Putamen (tissue), 1 donor: ENCODE data around the gene ZFYVE9.
"Not testable (repeated sequence)": the region's sequence is repeated elsewhere in the genome, so short reads cannot be mapped to it uniquely, and the experiment has no call there.

Source experiments
- DNase-seq: peaks from one replicate; pipeline ENCODE4 v3.0.0-alpha.2; 2016; ENCODE audit warnings: low spot score

The ZFYVE9 gene

DNA sequence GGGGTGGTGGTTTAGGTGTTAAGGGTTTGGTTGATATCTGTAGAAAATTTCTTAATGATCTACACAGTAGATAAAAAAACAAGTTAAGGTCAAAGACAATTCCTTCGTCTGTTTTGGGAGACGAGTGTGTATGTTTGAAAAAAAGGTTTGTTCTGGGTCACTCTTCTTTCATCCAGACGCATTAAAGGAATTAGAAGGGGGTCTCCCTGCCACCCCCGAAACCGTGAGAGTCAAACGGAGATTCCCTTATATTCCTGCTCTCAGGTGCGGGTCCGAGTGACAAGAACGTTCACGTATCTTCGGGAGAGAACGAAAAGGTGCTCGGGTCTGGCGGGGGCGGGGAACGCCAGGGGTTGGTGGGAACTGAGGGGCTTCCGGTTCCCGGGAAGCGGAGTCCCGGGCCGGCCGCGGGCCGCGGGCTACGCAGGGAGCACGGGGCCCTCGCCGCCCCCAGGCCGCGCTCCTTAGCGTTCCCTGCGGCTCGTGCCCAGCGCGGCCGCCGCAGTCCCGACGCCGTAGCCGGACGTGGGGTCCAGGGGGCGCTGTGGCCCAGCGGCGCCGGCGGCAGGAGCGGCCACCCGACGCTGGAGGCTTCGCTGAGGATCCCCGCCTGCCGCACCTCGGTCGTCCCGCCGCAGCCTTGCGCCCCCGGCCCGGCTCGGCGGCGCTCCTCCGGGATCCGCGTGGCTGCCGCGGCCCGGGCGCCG, at the start of gene ZFYVE9:
Gene ZFYVE9, plus strand, starts transcription at position 577 of the 707 bp plus-strand sequence. CDS start 91,118 bp downstream, outside the sequence.
- peak; percentile 79 for DNase-seq

GRCh38 chr1:52094300-52094699, 47.6 kb upstream of the ZFYVE9 start:
- DNase-seq = not testable (repeated sequence)

- no peak for DNase-seq
Measured at GRCh38 chr1:52096216-52096615, 45.7 kb upstream of the ZFYVE9 start.

DNA sequence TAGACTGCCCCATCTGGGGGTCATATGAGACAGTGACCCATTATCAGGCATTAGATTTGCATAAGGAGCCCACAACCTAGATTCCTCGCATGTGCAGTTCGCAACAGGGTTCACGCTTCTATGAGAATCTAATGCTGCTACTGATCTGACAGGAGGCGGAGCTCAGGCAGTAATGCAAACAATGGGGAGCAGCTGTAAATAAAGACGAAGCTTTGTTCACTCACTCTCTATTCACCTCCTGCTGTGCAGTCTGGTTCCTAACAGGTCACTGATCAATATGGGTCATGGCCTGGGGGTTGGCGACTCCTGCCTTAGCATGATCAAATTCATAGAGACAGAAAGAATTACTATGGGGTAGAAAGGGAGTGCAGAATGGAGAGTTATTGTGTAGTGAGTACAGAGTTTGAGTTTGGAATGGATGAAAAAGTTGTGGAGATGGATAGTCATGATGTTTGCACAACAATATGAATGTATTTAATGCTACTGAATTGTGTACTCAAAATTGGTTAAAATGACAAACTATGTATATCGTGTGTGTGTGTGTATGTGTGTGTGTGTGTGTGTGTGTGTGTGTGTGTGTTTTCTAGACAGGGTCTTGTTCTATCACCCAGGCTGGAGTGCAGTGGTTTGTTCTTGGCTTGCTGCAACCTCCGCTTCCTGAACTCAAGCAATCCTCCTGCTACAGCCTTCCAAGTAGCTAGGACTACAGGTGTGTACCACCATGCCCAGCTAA, 43.6 kb upstream of the ZFYVE9 start:
- DNase-seq = no peak

DNA sequence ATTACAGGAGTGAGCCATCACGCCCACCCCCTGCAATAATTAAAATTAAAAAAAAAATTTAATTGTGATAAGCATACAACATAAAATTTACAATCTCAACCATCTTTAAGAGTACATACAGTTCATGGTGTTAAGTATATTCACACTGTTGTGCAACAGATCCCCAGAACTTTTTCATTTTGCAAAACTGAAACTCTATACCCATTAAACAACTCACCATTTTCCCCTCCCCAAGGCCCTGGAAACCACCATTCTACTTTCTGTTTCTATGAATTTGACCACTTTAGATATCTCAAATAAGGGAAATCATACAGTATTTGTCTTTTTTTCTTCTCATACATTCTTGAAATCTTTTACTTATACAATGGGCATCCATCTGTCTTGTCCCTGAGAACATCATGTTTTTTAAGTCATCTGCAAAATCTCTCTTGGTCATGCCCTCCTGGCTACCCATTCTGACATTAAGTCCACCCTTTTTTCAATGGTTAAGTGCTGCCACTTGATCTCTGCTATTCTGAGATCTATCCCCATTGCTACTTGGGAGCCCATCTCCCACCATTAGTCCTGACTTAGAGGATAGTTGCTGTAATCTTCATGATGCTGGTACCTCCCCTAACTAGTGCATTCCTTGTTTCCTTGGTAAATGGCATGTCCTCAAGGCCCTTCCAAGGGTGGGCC, 39.4 kb upstream of the ZFYVE9 start:
- no peak for DNase-seq

DNA sequence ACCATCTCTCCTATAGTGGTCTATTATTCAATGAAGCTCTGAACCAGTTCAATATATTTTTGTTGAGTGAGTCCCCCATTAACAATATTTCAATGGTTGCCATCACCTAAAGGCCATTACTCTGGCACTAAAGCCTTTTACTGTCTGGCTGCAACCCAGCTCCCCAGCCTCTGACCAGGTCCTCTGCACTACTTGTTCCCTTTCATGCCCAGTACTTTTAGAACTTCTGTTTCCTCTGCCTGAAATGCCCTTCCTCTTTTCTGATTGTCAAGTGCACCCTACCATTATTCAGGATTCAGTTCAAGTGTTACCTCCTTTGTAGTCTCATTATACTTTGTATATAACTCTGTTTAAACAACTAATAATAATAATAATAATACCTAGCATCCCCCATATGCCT, 30.4 kb upstream of the ZFYVE9 start:
- no peak for DNase-seq

- DNase-seq = no peak
Measured at GRCh38 chr1:52112489-52112888, 29.4 kb upstream of the ZFYVE9 start.

DNA sequence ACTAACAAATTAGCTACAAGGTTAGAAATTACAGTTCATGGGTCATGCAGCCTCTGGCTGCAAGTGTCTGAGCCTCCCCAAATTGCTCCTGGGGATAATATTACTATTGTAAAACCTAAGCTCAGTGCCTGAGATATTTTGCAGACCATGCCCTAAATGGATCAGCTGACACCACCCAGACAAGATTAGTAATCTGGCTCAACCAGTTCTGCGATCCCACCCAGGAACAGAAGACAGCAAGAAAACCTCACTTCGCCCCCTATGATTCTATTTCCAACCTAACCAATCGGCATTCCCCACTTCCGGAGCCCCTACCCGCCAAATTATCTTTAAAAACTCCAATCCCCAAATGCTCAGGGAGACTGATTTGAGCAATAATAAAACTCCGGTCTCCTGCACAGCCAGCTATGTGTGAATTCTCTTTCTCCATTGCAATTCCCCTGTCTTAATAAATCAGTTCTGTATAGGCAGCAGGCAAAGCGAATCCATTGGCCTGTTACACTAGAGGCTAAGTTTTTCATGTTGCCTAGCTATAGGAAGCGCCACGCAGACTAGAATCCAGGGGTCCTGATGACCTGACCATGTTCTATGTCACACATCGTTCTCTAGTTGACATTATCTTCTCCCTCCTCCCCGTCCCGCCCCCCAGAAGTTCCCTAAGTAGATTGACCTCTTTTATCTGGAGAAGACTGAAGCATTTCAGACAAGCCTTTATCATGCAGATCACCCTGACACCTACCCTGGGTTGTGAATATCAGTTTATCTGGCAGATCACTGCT, 22.4 kb upstream of the ZFYVE9 start:
- DNase-seq = no peak

DNA sequence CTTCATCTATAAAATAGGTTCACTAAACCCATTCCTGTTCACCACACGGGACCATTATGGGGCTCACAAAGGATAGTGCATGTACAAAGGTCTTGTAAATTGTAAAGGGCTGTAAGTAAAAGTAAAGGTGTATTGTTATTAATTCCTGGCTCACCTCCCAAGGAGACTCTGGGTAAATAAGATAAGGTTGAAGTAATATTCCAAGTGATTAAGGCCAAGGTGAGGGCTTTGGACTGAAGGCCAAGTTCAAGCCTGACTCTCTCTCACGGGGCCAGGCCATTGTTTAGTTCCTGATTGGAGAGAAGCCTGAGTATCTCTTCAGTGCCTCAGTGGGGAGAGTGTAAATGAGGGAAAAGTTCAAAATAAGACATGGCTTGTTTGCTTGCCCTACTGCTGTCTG, 19.5 kb upstream of the ZFYVE9 start:
- no peak for DNase-seq

DNA sequence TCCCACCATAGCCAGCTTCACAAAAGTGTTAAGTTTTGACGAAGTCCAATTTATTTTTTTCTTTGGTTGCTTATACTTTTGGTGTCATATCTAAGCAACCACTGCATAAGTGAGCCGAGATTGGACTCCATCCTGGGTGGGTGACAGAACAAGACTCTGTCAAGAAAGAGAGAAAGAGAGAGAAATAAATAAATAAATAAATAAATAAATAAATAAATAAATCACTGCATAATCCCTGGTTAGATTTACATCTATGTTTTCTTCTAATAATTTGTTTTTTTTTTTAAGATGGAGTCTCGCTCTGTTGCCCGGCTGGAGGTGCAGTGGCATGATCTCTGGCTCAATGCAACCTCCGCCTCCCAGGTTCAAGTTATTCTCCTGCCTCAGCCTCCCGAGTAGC, 18.3 kb upstream of the ZFYVE9 start:
- no peak for DNase-seq

DNA sequence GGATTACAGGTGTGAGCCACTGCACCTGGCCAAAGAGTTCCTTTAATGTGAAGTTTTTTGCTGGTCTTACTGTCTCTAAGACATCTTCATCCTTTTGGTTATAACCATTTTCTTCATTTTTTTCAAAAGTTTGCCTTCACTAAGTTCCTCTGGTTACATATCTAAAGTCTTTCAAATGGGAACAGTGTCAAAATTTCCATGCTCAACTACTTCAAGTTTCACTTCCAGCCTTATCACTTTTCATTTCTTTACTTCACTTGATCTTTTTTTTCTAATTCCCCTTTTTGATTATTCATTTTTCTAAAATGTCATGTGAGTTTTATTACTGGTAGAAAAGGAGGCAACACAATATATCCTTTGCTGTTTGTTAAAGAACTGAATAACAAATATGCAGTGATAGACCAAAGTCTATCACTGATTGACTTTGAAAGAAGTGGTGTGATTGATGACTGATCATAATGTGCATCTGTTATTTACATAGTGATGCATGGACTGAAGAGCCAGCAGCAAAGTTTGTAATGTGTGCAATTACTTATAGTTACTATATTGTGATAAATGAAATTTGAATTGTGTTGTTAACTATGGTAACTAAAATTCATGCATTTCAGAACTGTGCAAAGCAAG, 16.0 kb upstream of the ZFYVE9 start:
- no peak for DNase-seq

- no peak for DNase-seq
Measured at GRCh38 chr1:52127181-52128180, 14.4 kb upstream of the ZFYVE9 start.

DNA sequence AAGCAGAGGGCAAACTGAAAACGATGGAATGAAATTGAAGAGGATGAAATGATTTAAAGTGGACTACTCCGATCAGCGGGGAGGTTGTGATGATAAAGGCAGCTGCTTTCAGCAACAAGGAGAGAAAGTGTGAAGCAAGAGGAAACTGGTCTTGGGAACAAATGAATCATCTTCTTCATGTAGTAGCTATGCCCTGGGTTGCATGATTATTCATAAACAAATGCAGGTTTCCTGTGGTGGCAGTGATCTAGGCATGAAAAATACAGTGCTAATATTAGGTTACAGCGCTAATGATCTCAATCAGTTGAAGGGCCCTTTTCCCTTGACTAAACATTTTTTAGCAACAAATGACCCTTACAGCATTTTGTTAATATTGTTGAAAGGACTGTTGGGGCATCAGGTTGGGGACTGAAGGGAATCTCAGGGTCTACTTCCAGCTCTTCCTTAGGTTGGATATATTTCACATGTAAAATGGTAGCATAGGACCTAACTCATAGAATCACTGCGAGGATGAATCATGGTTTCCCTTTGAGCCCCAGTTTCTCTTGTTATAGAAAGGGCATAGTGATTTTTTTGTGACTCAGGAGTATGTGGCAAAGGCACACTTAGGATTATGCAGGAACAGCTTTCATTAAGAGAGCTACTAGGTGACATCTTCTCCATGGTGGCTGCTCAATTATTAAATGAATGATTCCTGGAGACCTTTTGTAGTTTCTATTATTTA, 1.9 kb upstream of the ZFYVE9 start:
- no peak for DNase-seq

- no peak for DNase-seq
Measured at GRCh38 chr1:52140633-52141512, 1.0 kb upstream of the ZFYVE9 start.

- peak; percentile 48 for DNase-seq
Measured at GRCh38 chr1:52142220-52143183, 613 bp downstream of the ZFYVE9 start.

DNA sequence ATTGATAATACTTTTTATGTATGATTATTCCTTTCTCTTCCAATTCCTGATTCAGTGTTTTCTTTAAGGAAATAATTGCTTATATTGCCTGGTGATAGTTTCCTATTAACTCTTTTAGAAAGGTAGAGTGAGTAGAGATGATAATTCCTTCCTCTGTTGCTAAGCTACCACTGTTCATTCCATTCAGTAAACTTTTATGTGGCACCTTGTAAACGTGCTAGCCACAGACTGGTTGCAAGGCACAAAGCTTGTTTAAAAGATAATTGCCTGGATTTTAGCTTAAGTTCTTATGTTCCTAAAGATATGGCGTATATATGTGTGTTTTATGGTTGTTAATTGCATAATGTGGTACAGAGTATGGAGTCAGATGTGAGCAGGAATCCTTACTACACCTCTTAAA, 3.2 kb downstream of the ZFYVE9 start:
- no peak for DNase-seq

DNA sequence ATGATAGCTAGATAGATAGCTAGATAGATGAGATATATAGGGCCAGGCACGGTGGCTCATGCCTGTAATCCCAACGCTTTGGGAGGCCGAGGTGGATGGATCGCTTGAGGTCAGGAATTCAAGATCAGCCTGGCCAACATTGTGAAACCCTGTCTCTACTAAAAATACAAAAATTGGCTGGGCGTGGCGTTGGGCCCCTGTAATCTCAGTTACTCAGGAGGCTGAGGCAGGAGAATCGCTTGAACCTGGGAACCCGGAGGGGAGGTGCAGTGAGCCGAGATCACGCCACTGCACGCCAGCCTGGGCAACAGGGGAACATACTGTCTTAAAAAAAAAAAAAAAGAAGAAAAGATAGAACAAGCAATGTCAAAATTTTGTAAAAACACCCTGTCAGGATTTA, 8.6 kb downstream of the ZFYVE9 start:
- DNase-seq = not testable (repeated sequence)

DNA sequence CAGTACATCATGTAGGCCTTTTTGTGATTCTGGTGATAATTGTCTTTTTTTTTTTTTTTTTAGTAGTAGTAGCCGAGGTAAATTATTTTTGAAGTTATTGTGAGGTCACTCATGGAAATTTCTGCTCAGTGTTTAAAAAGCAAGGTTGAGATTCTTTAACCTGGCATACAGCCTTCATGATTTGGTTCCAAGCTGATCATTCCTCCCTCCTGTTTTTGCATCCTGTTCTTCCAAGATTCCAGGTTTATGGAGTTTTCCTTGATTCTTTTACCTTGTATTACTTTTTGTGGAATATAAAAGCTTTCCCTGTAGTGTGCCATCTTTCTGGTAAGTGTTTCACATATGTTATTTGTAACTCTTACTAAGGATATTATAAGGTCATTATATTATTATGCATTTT, 9.1 kb downstream of the ZFYVE9 start:
- no peak for DNase-seq
